Stimulated activated effector memory CD8-positive, alpha-beta T cell treated with anti-CD3 and anti-CD28 coated beads, Interleukin-12 subunit alpha, Interleukin-12 subunit beta, amount 100 ng/mL, for 72 hours (primary cell): Measurements from ENCODE around the gene FAM98B.

Experiments used
- ATAC-seq: fragments of 150-1000 bp; cut with Tn5 transposase; 2 replicates; pipeline ENCODE4 v1.10.0; 2021
- DNase-seq, 2 donors: peaks; one replicate each; pipeline ENCODE4 v3.0.0; 2021 to 2022; ENCODE audit warnings: low spot score in 2 of 2
- H3K27ac Mint-ChIP-seq: one replicate; pipeline ENCODE4 v1.8.0; 2022; ENCODE audit warnings: mild to moderate bottlenecking, mixed read lengths
- H3K36me3 Mint-ChIP-seq: one replicate; pipeline ENCODE4 v1.8.0; 2022; ENCODE audit warnings: mild to moderate bottlenecking, mixed read lengths
- H3K4me1 Mint-ChIP-seq: one replicate; pipeline ENCODE4 v1.8.0; 2022; ENCODE audit warnings: mixed read lengths
- H3K4me3 Mint-ChIP-seq: one replicate; pipeline ENCODE4 v1.8.0; 2022; ENCODE audit warnings: mild to moderate bottlenecking, mixed read lengths
- H3K9me3 Mint-ChIP-seq: one replicate; pipeline ENCODE4 v1.8.0; 2022; ENCODE audit warnings: mixed read lengths

Gene FAM98B

GRCh38 chr15:38509152-38509551 lies 55.2 kb downstream of the FAM98B start:
- Mint-ChIP-seq H3K9me3 (no peaks in the 10 kb centered on the region), H3K4me3 (peak overlapping the region; percentile 21), H3K36me3 (peaks cover 100% of the 10 kb centered on the region), H3K27ac (peak overlapping the region; percentile 92), H3K4me1 (peaks cover 48% of the 10 kb centered on the region)
- ATAC-seq (peak; percentile 59), DNase-seq (no peak)

DNA sequence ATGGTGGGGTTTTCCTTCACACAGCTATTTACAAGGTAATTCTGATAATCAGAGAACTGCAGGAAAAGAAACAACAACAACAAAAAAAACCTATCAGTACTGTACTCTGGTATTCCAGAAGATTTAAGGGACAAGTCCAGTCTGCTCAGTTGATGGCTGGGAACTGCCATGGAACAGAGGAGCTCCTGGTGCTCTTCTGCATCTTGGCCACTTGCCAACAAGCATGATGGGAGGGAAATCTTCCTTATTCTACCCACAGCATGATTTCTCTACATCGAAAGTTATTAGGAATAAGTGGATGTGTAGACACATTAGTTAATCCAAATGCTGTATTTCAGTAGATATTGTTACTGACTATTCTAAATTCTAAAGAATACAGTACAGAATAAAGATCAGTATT lies 59.0 kb downstream of the FAM98B start:
- DNase-seq (no peak), ATAC-seq (no peak)
- Mint-ChIP-seq H3K36me3 (peaks cover 100% of the 10 kb centered on the region), H3K9me3 (no peaks in the 10 kb centered on the region), H3K27ac (peak overlapping the region; percentile 78), H3K4me3 (no peak overlapping the region), H3K4me1 (peaks cover 41% of the 10 kb centered on the region)

GRCh38 chr15:38514601-38515000 lies 60.7 kb downstream of the FAM98B start:
- H3K4me3 Mint-ChIP-seq, result no peak overlapping the region
- peaks cover 100% of the 10 kb centered on the region for H3K36me3 Mint-ChIP-seq
- DNase-seq (no peak), ATAC-seq (no peak)
- H3K9me3 Mint-ChIP-seq, result no peaks in the 10 kb centered on the region
- H3K27ac Mint-ChIP-seq, result peak overlapping the region; percentile 79
- H3K4me1 Mint-ChIP-seq, result peaks cover 33% of the 10 kb centered on the region

DNA sequence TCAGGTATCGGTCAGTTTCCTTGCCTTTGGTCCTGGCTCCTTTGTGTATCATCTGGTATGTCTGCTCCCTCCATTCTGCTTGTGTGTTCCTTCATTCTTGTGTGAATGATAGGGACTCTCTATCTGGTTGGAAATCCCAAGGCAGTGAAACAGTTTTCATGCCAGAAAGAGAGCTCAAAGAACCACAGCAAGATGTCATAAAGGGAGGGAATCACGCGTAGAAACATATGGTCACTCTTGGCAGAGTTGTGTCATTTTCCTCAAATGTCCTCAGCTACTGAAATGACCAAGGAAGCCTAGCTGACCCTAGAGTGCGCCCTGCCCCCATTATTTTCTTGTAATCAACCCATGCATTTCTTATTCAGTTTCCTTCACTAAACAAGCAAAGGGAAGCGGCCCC lies 62.7 kb downstream of the FAM98B start:
- Mint-ChIP-seq H3K4me1 (peaks cover 31% of the 10 kb centered on the region), H3K36me3 (peaks cover 100% of the 10 kb centered on the region), H3K9me3 (no peaks in the 10 kb centered on the region), H3K27ac (peak overlapping the region; percentile 79), H3K4me3 (no peak overlapping the region)
- no peak for DNase-seq
- ATAC-seq, result no peak

DNA sequence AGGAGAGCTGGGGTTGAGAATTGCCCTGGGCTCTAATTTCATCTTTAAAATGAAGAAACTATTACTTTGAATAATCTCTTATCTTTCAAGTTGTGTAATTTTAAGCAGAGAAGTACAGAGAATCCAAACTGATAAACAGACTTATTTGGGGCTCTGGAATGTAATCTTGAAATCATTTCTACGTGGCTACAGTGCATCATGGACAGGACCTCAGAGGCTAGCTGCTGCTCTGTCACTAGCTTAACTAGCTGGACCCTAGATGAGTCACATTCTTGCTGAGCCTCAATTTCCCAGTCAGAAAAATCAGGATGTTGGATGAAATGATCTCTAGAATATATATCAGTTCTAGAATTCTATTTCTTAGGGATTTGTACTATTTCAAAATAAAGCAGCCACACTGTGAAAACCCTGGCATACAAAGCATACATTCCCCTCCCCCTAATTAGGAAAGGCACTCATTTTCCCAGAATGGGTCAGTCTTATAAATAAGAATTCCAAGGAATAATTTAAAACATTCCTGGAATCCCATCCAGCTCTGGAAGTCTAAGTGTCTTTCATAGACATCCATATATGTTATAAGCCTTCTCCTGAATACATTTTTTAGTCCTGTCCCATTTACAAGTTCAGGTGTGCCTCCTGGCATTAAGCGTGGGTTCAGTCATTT lies 63.5 kb downstream of the FAM98B start:
- no peak overlapping the region for H3K4me3 Mint-ChIP-seq
- peak overlapping the region; percentile 79 for H3K27ac Mint-ChIP-seq
- DNase-seq (no peak), ATAC-seq (no peak)
- H3K36me3 Mint-ChIP-seq, result peaks cover 100% of the 10 kb centered on the region
- peaks cover 39% of the 10 kb centered on the region for H3K4me1 Mint-ChIP-seq
- H3K9me3 Mint-ChIP-seq, result no peaks in the 10 kb centered on the region

DNA sequence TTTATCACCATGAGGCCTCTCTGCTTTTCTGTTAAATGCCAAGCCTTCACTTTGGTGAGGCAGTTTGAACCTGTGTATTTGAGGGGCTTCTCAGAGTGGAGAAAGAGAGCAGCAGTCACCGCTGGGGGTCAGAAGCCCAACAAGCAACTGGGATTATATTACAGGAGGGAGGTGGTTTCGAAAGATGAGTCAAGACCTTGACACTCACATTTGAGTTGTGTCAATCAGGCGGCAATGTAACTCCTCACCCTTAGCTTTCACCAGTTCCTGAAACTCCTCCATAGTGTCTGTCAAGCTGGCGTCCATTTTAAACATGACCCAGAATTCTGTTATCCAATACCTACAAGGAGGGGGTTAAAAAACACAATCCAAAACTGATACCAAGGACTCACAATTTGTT lies 64.2 kb downstream of the FAM98B start:
- peak overlapping the region; percentile 79 for H3K27ac Mint-ChIP-seq
- no peak for DNase-seq
- peaks cover 46% of the 10 kb centered on the region for H3K4me1 Mint-ChIP-seq
- H3K9me3 Mint-ChIP-seq, result no peaks in the 10 kb centered on the region
- no peak overlapping the region for H3K4me3 Mint-ChIP-seq
- peak; percentile 42 for ATAC-seq
- H3K36me3 Mint-ChIP-seq, result peaks cover 100% of the 10 kb centered on the region

GRCh38 chr15:38520035-38520434 lies 66.1 kb downstream of the FAM98B start:
- peaks cover 100% of the 10 kb centered on the region for H3K36me3 Mint-ChIP-seq
- peaks cover 56% of the 10 kb centered on the region for H3K4me1 Mint-ChIP-seq
- DNase-seq (no peak), ATAC-seq (no peak)
- no peak overlapping the region for H3K4me3 Mint-ChIP-seq
- H3K9me3 Mint-ChIP-seq, result no peaks in the 10 kb centered on the region
- H3K27ac Mint-ChIP-seq, result peak overlapping the region; percentile 39

DNA sequence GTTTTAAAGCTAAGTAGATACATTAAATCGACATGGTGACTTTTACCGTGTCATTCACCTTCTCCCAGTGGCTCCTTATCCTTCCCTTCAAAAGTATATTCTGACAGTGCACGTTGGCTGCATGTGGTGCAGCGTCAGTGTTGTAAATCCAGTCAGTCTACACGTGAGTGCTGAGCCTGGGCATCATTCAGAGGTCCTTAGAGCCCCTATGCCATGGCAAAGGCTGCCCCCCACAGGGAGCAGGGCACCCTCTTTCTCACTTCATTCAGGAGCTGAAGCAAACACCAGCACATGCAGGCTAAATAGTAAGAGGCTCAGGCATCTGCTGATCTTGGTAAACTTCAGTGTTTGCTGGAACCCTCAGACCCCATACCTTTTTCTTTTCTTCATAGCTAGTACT lies 67.4 kb downstream of the FAM98B start:
- no peak for ATAC-seq
- DNase-seq, result no peak
- Mint-ChIP-seq H3K4me3 (no peak overlapping the region), H3K27ac (peak overlapping the region; percentile 38), H3K9me3 (no peaks in the 10 kb centered on the region), H3K4me1 (peaks cover 62% of the 10 kb centered on the region), H3K36me3 (peaks cover 100% of the 10 kb centered on the region)

- Mint-ChIP-seq H3K36me3 (peaks cover 100% of the 10 kb centered on the region), H3K4me1 (peaks cover 70% of the 10 kb centered on the region), H3K9me3 (no peaks in the 10 kb centered on the region), H3K27ac (peak overlapping the region; percentile 38), H3K4me3 (no peak overlapping the region)
- ATAC-seq (peak; percentile 65), DNase-seq (no peak)
Observed at GRCh38 chr15:38522922-38523321, 69.0 kb downstream of the FAM98B start.

- DNase-seq (no peak), ATAC-seq (no peak)
- peak overlapping the region; percentile 70 for H3K27ac Mint-ChIP-seq
- H3K4me3 Mint-ChIP-seq, result no peak overlapping the region
- peaks cover 100% of the 10 kb centered on the region for H3K36me3 Mint-ChIP-seq
- peaks cover 75% of the 10 kb centered on the region for H3K4me1 Mint-ChIP-seq
- H3K9me3 Mint-ChIP-seq, result peaks cover 3% of the 10 kb centered on the region
Observed at GRCh38 chr15:38524156-38524555, 70.2 kb downstream of the FAM98B start.

- Mint-ChIP-seq H3K27ac (peak overlapping the region; percentile 70), H3K4me1 (peaks cover 88% of the 10 kb centered on the region), H3K4me3 (no peak overlapping the region), H3K36me3 (peaks cover 100% of the 10 kb centered on the region), H3K9me3 (peaks cover 5% of the 10 kb centered on the region)
- DNase-seq, result no peak
- no peak for ATAC-seq
Observed at GRCh38 chr15:38525489-38525888, 71.6 kb downstream of the FAM98B start.

DNA sequence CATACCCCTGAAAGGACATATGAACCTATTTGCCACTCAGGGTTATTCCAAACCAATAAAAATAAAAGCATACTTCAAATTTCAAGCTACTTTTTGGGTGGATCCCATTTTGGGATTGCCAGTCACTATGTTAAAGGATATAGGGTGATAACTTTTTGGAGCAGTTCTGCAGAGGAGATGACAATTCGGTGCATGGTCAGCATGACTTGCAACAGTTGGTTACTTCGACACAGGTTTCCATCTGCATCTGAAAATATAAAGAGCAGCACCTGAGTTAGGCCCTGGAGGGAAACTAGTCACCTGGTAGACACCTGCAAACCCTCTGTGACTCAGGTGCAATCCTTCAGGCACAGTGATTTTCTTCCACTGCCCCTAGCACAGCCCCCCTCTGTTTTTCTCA lies 72.2 kb downstream of the FAM98B start:
- peaks cover 100% of the 10 kb centered on the region for H3K36me3 Mint-ChIP-seq
- no peak for DNase-seq
- H3K4me1 Mint-ChIP-seq, result peaks cover 91% of the 10 kb centered on the region
- no peak for ATAC-seq
- no peak overlapping the region for H3K4me3 Mint-ChIP-seq
- peaks cover 5% of the 10 kb centered on the region for H3K9me3 Mint-ChIP-seq
- peak overlapping the region; percentile 70 for H3K27ac Mint-ChIP-seq

- H3K4me3 Mint-ChIP-seq, result peak overlapping the region; percentile 52
- H3K4me1 Mint-ChIP-seq, result peaks cover 92% of the 10 kb centered on the region
- ATAC-seq (no peak), DNase-seq (no peak)
- H3K9me3 Mint-ChIP-seq, result peaks cover 5% of the 10 kb centered on the region
- H3K27ac Mint-ChIP-seq, result peak overlapping the region; percentile 33
- H3K36me3 Mint-ChIP-seq, result peaks cover 100% of the 10 kb centered on the region
Observed at GRCh38 chr15:38528294-38528693, 74.4 kb downstream of the FAM98B start.

- Mint-ChIP-seq H3K36me3 (peaks cover 100% of the 10 kb centered on the region), H3K9me3 (peaks cover 5% of the 10 kb centered on the region), H3K27ac (peak overlapping the region; percentile 52), H3K4me3 (peak overlapping the region; percentile 52), H3K4me1 (peaks cover 96% of the 10 kb centered on the region)
- peak in 1 of 2 donors; percentile 20 for DNase-seq
- peak; percentile 98 for ATAC-seq
Observed at GRCh38 chr15:38530113-38530512, 76.2 kb downstream of the FAM98B start.

DNA sequence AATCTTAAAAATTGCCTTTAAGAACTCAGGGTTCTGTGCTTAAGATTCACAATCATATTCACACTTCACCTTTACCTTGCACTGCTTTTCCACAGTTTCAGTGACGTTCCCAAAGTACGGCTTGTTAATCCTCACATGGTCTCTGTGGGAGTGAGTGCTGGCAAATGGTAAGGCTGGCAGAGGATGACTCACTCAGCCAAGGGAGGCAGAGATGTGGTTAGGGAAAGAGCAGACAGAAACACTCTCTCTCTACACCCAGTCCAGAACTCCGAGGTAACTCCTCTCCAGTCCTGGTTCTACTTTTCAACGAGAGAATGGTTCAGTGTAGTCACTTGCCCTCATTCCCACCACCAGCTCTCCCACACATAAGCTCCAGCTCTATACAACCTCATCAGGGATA lies 77.6 kb downstream of the FAM98B start:
- ATAC-seq (no peak), DNase-seq (no peak)
- H3K4me1 Mint-ChIP-seq, result peaks cover 96% of the 10 kb centered on the region
- H3K36me3 Mint-ChIP-seq, result peaks cover 100% of the 10 kb centered on the region
- H3K27ac Mint-ChIP-seq, result peak overlapping the region; percentile 52
- no peak overlapping the region for H3K4me3 Mint-ChIP-seq
- H3K9me3 Mint-ChIP-seq, result peaks cover 5% of the 10 kb centered on the region

DNA sequence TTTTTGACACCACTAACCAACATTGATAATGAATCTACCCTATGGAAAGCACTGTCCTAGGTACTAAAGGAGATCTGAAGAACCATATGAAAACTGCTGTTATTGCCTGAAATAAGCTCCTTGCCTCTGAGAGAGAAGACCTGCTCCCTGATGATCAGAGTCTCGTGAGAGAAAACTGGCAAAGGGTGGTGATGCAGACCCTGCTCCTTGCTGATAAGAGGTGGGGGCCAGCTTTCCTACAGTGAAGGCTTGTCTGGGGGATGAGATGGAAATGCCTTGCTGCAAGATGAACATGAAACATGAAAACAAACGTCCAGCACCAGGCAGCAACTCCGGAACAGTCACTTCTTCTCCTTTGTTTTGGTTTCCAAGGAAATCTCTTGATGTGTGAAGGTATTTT lies 78.8 kb downstream of the FAM98B start:
- DNase-seq, result no peak
- Mint-ChIP-seq H3K4me1 (peaks cover 100% of the 10 kb centered on the region), H3K9me3 (peaks cover 5% of the 10 kb centered on the region), H3K36me3 (peaks cover 100% of the 10 kb centered on the region), H3K27ac (peak overlapping the region; percentile 52), H3K4me3 (no peak overlapping the region)
- no peak for ATAC-seq
